Hindlimb muscle (tissue), 1 donor: ENCODE results near the gene TSPAN3. TPM values are rescaled to one million over a fixed set of nuclear protein-coding genes. Genes with fewer than 3 reads are reported as not detected.

Source experiments
- DNase-seq: peaks from one replicate; pipeline ENCODE4 v3.0.0-alpha.2; 2013
- polyA plus RNA-seq: library from polyadenylated mRNA; unstranded; fragments of 120-200 nt; gene quantifications from one replicate; pipeline ENCODE4 v1.2.1, GENCODE V29; 2013; ENCODE audit not compliant: insufficient read length

Gene TSPAN3
- polyA plus RNA-seq, 1 donor, result 372 TPM

DNA sequence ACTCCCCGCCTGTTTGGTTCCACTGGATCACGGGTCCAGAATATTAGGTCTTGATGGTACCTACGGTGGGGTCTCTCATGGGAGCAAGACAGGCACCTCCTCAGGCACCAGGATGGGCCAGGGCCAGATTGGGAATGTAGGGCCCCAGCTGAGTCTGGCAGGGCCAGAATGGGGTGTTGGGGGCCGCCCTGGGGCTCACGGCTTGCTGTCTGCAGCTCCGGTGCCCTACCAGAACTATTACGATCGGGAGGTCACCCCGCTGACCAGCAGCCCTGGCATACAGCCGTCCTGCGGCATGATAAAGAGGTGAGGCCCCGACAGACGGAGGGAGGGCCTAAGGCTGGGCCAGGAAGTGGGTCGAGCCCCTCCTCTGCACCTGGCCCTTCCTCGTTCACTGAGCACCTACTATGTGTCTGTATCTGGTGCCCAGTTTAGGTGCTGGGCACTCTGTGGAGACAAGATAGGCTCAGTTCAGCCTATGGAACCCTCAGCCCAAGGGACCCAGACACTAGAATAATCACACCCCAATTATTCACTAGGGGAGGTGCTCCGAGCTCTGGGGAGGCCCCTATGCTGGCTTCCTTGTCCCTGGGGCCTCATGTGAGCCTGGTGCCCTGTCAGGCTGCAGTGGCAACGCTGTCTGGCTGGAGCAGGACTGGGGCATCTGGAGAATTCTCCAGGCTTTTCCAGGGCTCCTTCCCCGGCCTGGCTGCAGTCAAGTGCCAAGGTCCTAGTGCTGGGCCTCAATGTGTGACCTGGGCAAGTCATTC is 38.1 kb downstream of the TSPAN3 start:
- no peak for DNase-seq

DNA sequence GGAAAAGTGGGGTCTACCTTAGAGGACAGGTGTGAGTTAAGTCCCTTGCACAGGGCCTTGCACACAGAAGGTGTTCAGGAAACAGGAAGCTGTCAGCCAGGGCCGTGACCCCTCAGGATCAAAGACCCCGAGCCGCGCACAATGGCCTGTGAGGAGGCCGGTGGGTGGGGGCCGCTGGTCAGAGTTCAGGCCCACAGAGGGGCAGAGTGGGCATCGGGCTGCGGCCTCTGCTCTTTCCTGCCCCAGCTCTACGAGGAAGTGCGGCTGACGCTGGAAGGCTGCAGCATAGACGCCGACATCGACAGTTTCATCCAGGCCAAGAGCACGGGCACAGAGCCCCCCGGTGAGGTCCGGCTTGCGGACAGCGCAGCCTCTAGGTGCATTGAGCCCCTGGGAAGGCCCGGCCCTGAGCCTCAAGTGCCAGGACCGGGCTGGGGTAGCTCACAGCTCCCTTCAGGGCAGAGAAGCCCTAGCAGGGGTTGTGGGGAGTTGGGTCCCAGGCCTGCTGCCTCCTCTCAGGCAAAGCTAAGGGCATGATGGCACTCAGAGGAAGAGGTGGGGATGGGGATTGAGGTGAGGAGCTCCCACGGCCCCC is 38.8 kb downstream of the TSPAN3 start:
- no peak for DNase-seq

DNA sequence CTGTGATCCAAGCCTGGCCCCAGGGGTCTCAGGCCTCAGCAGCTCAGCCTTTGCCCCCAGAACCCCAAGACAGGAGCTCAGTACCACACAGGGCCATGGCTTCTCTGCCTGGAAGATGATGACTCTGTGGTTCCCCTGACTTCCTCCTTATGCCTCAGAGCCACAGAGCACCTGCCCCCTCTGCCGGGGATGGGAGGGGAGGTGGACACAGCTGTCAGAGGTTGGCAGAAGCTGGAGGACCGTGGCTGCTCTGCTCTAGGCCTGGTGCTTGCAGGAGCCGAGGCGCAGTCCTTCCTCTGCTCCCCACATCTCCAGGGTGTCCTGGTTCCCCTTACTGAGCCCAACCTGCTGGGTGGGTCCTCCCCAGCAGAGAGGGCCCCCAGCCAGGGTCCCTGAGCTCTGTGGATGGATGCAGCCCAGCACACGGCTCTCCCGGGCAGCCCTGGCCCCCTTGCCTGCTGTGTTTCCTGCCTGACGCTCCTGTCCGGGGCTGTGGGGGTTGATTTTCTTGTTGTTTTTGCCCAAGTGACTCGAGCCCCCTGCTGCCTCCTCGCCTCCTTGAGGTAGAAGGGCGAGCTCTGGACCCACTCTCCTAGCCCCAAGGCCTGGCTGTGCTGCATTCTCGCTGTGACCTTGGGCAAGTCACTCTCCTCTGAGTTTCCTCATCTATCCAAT is 39.4 kb downstream of the TSPAN3 start:
- DNase-seq, result peak; percentile 43

DNA sequence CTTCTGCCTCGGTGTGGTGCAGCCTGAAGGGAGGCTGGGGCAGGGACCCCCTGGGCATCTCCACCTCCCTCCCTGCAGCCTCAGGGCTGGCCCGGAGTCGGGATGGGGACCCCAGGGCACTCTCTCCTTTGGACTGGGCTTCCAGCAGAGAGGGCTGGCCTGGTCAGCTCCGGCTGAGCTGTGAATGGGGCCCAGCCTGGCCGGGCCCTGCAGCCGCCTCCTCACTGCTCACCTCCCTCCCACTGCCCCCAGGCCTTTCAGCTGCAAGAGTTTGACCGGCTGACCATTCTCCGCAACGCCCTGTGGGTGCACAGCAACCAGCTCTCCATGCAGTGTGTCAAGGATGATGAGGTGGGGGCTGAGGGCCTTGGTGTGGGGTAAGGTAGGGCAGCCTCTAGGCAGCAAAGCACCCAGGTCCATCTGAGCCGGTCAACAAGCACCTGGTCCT is 40.0 kb downstream of the TSPAN3 start:
- no peak for DNase-seq

DNA sequence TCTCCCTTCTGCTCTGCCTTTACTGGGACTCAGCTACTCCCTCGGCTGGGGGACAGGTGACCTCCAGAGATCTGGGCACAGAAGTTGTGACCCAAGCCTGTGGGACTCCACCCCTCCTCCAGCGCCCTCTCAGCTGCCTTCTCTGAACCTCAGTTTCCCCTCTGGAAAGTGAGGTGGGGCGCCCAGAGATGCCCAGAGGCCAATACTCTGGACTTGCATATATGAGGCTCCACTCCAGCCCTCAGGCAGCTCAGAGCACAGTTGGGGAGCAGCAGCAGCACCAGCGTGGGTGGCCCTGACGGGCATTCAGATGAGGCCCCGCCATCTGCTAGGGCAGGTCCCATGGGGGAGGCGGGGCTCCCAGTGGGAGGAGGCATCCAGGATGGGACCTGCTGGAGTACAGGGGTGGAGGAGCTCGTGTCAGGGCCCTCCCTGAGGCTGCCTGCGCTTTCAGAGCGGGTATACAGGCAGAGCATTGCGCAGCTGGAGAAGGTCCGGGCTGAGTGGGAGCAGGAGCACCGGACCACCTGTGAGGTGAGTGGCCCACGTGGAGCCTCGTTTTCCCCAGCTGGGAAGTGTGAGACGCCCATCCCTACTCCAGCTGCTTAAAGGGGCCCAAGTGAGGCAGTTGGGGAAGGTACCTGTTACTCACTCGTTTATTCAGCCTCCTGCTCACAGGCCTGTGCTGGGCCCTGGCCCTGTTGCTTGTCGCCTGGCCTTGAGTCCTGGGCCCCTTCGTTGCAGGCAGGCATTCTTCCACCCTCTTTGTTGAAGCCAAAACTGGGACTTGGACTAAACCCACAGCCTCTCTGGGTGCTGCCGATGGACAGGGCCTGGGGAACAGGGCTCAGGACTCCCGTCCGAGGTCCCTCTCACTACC is 40.6 kb downstream of the TSPAN3 start:
- DNase-seq, result no peak

DNA sequence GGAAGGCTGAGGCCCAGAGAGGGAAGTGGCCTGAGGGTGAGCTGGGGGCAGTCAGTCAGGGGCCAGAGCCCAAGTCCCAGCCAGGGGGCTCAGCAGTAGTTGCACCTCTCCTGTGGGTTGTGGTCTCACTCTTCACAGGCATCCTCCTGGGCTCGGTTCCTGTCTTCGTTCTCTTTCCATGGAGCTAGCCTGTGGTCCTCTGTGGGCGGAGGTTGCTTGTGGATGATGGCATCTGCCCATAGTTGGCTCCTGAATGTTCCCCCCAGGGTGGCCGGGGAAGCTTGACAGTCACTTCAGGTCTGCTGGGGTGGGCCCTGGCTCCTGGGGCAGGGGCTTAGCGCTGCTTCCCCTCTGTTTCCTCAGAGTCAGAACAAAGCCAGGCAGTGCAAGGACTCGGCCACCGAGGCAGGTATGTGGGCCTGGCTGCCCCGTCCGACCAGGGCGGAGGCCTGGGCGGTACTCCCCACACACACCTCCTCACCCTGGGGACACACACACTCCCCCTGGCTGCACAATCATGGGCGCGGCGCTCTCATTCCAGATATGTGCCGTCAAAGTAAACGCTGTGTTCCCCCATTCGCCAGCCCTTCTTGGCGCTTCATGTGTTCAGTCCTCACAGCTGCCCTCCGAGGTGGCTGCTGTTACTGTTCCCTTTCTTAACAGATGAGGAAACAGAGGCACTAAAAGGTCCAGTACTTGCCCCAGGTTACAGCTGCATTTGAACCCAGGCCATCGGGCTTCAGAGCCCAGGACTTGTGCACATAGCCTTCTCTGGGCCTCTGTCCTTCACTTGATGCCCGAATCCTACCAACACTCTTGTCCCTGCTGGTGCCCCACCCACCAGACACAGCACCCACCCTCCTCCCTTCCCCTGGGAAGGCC is 41.5 kb downstream of the TSPAN3 start:
- no peak for DNase-seq

DNA sequence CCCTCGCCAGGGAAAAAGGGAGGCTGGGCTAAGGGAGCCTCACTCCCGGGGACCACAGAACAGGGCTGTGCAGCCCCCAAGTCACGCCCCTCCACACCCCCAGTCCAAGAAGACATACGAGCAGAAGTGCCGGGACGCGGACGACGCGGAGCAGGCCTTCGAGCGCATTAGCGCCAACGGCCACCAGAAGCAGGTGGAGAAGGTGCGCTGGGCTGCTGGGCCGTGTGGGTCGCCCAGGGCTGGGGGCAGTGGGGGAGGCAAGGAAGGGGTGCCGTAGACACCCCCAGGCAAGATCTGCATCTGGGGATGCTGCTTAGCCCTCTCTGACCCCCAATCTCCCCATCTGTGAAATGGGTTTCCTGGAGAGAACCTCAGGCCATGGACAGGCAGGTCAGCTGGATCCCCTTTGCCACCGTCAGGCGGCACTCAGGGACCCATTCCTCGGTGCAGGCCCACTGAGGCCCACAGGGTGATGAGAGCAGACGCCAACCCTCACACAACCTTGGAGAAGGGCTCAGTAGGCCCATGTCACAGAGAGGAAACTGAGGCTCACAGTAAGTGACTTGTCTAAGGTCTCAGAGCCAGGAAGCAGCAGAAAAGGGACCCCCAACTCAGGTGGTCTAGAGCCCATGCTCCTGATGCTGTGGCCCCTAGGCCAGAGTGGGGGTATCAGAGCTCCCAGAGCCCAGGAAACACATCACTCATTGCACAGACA is 42.3 kb downstream of the TSPAN3 start:
- no peak for DNase-seq

DNA sequence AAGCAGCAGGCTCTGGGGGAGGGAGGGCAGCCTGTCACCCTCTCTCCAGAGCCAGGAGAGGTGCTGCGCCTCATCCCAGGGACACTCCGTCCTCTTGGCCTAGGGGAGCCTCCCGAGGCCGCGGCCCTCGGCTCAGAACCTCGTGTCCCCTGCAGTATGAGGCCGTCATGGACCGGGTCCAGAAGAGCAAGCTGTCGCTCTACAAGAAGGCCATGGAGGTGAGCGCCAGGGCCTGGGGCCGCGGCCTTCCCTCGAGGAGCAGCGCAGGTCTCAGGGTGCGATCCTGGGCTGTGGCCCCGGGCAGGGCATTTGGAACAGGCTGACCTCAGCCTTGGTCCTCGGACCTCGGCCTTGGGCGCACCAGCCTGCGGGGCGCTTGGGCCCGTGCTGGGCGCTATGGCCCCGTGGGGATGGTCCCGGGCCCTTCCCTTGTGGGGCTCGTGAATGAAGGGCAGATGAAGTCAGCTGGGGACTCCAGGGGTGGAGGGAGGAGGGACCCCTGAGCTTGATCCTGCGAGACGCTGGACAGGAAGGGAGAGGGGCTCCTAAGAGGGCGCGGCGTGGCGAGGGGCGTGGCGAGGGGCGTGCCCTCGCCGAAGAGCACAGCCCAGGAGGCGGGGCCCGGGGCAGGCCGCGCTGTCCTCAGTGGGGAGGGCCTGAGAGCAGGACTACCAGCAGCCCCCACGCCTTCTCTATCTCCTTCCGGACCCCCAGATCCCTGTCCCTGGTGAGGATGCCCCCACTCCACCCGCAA is 43.0 kb downstream of the TSPAN3 start:
- no peak for DNase-seq

DNA sequence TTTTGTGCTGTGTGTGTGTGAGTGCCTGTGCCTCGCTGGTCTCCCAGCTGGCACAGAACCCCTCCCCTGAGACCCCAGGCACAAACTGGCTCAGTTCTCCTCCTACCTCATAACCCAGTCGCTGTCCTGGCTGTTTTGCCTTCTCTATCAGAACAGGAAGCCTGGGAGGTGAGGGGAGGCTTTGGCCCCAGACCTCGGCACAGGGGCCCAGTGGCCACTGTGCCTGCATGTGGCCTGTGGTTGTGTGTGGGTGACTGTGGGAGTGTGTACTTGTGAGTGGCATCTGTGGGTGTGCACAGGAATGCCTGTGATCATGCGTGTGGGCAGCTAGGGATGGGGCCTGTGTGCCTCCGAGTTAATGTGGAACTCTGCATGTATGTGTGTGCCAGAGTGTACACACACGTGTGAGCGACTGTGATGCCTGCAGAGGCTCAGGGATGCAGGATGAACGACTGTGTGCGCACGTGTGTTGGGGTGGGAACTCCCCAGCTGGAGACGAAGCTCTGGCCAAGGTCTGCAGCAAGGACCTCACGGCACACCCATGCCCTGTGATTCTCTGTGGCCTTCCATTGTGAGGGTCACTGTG is 43.7 kb downstream of the TSPAN3 start:
- DNase-seq, result no peak

DNA sequence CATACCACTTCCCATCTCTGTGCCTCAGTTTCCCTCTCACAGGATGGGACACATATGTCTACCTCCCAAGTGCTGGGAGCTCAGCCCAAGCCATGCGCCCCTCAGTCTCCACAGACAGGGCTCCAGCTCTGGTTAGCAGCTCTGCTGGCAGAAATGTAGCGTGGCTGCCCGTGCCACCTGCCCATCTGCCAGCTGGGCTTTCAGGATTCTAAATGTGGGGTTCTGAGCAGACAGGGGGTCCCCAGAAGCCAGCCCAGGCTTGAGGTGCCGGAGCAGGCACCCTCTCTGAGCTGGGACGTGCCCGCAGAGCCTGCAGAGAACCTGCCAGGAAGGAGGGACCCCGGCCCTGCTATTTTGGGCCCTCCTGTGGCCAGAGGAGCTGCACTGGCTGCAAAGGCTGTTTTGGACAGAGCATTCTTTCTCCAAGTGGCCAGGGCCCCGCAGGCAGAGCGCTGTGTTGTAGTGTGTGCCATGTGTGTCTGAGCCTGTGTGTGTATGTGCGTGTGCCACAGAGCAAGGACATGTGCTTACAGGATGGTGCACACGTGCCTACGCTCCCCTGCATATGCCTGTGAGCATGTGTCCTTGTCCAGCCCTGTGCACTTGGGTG is 44.3 kb downstream of the TSPAN3 start:
- DNase-seq, result no peak

DNA sequence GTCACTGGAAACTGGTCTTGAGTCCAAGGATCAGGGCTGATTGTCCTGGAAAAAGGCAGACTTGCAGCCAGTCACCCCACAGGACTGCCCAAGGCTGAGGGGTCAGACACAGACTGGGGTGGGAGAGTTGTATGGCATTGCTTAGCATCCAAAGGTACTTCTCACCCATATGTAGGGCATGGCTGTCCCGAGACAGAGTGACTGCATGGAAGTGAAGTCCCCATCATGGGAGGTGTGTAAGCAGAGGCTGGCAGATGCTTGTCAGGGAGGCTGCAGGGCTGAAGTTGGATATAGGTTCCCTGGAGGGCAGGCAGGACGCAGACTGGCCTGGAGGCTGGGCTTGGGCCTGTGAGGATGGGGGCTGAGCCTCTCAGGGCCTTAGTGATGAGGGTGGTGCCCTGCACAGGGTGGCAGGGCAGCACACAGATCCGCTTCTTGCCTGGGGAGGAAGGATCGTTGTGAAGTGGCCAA is 44.9 kb downstream of the TSPAN3 start:
- DNase-seq, result no peak

DNA sequence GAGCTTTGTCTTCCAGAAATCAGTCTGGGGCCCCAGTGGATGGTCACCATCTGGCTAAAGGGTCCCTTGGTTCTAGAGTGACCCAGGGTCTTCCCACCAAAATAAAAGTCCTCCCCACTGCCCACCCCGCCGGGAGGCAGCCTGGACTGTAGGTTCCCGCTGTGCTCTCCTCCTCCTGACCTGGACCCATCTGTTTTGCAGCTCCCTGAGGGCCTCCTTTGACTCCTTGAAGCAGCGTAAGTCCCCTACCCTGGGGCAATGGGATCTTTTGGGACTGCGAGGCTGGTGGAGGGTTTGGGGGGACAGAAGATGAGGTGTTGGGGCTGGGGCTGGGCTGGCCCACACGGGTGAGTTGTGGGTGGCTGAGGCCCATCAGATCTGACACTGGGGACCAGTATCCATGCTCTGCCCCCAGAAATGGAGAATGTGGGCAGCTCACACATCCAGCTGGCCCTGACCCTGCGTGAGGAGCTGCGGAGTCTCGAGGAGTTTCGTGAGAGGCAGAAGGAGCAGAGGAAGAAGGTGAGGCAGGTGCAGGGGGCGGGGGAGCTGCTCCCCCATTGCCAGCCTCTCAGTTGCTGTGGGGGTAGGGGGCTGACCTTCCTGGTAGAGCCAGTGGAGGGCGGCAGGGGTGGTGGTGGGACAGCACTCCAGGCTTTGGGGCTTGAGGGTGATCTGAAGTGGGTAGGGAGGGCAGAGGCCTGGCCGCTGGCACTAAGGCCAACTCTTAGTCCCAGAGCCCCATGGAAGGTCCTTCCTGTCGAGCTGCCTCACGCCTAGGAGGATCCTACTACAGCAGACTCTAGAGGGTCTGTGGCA is 45.6 kb downstream of the TSPAN3 start:
- no peak for DNase-seq

DNA sequence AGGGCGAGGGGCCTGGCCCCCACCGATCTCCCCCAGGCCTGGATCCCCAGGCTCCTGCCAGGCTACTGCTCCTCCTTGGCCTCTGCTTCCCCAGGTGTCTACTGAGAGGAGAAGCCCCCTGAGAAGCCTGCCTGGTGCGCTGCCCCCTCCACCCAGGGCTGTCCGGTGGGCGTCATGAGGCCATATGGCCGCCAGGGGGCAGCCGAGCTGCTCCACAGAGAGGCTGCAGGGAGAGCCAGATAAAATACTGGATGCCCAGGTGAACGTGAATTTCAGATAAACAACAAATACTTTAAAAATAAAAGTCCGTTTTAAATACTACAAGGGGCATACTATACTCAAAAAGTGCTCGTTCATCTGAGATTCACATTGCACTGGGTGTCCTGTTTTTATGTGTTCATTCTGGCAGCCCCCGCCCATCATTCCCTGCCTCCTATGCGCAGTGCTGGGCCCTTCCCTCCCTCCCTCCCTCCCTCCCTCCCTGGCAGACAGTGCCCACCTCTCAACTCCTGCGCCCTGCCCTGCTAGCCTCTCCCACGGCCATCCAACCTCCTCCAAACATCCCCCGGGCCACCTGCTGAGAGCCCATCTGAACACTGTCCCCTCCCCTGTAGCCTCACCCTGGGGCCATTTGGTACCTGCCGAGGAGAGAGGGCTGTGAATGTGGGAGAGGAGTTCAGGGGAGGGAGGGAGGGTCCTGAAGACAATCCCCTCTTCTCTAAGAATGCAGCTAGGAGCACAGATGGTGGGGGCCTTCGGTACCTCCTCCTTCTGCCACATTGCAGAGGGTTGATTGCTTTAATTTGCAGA is 46.4 kb downstream of the TSPAN3 start:
- peak; percentile 66 for DNase-seq

DNA sequence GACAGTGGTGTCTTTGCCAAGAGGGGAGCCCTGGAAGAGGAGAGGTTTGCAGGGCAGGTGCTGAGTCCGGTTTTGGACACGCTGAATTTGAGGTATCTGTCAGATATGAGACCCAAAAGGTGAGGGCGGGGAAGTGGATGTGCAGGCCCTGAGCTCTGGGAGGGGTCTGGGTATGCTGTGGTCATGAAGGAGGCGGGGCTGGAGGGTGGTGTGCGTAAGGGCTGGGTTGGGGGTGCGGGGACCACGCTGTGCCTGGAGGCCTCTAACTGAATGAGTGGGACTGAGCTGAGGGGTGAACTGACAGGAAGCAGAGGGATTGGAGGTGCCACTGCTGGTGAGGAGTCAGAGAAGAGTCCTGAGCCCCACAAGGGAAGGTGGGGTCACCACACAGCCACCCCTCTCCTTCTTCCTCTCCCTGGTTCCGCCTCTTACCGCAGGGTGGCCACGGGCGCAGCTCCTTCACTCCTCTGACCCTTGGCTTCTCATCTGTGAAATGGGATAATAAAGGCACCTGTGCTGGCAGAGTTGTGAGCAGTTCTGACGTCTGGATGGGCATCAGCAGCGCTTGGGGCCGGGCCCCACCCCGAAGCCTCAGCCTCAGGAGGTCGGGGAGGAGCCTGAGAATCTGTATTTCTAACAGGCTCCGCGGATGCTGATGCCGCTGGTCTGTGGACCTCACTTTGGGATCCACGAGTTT is 47.2 kb downstream of the TSPAN3 start:
- DNase-seq, result no peak

DNA sequence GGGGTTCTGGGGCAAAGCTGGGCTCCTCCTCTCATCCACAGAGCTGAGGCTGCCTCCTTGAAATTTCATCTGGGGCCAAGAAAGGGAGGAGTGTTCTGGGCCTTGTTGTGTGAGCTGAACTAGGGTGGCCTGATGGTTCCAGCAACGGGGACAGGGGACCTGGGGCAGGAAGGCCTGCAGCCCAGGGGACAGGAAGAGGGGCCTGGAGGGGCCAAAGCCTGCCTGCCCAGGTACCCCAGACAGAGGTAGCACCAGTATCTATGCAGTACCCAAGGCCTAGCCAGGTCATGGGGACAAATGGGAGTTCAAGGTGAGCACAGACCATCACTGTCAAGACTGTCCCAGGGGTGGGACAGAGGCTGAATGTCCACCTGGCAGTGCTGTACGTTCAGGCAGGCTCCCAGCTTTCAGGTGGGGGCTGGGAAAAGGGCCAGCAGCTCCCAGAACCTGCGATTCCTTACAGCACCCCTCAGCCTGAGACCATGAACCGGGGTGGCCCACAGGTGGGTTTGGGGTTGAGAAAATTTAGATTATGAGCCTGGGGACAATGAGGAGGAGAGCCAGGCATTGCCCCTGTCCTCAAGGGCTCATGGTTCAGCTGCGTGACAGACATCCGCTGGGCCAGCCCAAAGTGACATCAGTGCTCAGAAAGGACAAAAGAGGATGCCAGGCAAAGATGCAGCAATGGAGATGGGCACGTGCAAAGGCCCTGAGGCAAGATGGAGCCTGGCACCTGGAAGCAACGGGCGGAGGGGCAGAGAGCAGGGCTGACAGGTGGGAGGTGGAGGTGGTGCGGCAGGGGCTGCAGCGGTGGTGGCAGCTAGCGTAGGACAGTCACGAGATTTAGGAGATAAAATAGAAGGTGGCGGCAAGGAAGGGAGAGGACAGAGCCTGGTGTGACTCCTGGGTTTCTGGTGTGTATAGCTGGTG is 48.0 kb downstream of the TSPAN3 start:
- no peak for DNase-seq
